WERI-Rb-1 (cell line): ENCODE results near the gene RILPL2.
"Not testable (repeated sequence)": the region's sequence is repeated elsewhere in the genome, so short reads cannot be mapped to it uniquely, and the experiment has no call there.

Source experiments
- DNase-seq: peaks from one replicate; pipeline ENCODE4 v3.0.0-alpha.2; 2020
- H3K27ac ChIP-seq: fragments of 250-450 bp; sonication (Bioruptor Pico); 2 replicates; pipeline ENCODE4 v1.5.1; 2020; ENCODE audit warnings: mild to moderate bottlenecking, moderate library complexity
- H3K27me3 ChIP-seq: fragments of 250-450 bp; sonication (Bioruptor Pico); 2 replicates; pipeline ENCODE4 v1.5.1; 2021; ENCODE audit warnings: mild to moderate bottlenecking, low read depth, moderate library complexity; ENCODE audit not compliant: insufficient read depth, severe bottlenecking
- H3K36me3 ChIP-seq: fragments of 250-450 bp; sonication (Bioruptor Pico); 2 replicates; pipeline ENCODE4 v1.5.1; 2020; ENCODE audit warnings: mild to moderate bottlenecking, moderate library complexity
- H3K4me3 ChIP-seq: 2 replicates; pipeline ENCODE4 v1.5.1; 2011; ENCODE audit warnings: low read depth, mild to moderate bottlenecking, control low read depth, low read length
- H3K9me3 ChIP-seq: fragments of 250-450 bp; sonication (Bioruptor Pico); 2 replicates; pipeline ENCODE4 v1.5.1; 2021; ENCODE audit warnings: mild to moderate bottlenecking, moderate library complexity; ENCODE audit not compliant: severe bottlenecking
- CTCF ChIP-seq: IDR thresholded peaks from 2 replicates; pipeline ENCODE4 v1.5.1; 2011; ENCODE audit warnings: low read depth, mild to moderate bottlenecking, control low read depth, inconsistent platforms, low read length

The RILPL2 gene

GRCh38 chr12:123472438-123472849 lies 36.0 kb upstream of the RILPL2 start:
- DNase-seq = no peak
- H3K36me3 ChIP-seq = peaks cover 16% of the 10 kb centered on the region
- TF ChIP-seq CTCF = no peak

GRCh38 chr12:123471374-123472068 lies 35.0 kb upstream of the RILPL2 start:
- Histone ChIP-seq H3K36me3 (peaks cover 16% of the 10 kb centered on the region), H3K27me3 (no peaks in the 10 kb centered on the region), H3K9me3 (no peaks in the 10 kb centered on the region), H3K27ac (no peak overlapping the region), H3K4me3 (no peak overlapping the region)
- no peak for TF ChIP-seq CTCF
- DNase-seq = no peak

More at GRCh38 chr12:123472438-123472849, 36.0 kb upstream of the RILPL2 start:
- Histone ChIP-seq H3K4me3 (no peak overlapping the region), H3K9me3 (no peaks in the 10 kb centered on the region), H3K27ac (no peak overlapping the region), H3K27me3 (no peaks in the 10 kb centered on the region)

GRCh38 chr12:123469978-123470377 lies 33.5 kb upstream of the RILPL2 start:
- TF ChIP-seq CTCF = no peak
- Histone ChIP-seq H3K27ac (no peak overlapping the region), H3K9me3 (no peaks in the 10 kb centered on the region), H3K27me3 (no peaks in the 10 kb centered on the region), H3K36me3 (peaks cover 21% of the 10 kb centered on the region), H3K4me3 (no peak overlapping the region)
- DNase-seq = no peak

- DNase-seq = no peak
- H3K36me3 ChIP-seq = peaks cover 21% of the 10 kb centered on the region
- peak; percentile 33; the same call in 1 of the 2 replicates for TF ChIP-seq CTCF
Measured at GRCh38 chr12:123468786-123469185, 32.3 kb upstream of the RILPL2 start.

GRCh38 chr12:123465084-123465483 lies 28.6 kb upstream of the RILPL2 start:
- no peak for TF ChIP-seq CTCF
- peaks cover 8% of the 10 kb centered on the region; the same call in 1 of the 2 replicates for H3K36me3 ChIP-seq
- no peaks in the 10 kb centered on the region for H3K27me3 ChIP-seq
- no peak overlapping the region for H3K27ac ChIP-seq
- no peak for DNase-seq
- no peak overlapping the region for H3K4me3 ChIP-seq
- H3K9me3 ChIP-seq = no peaks in the 10 kb centered on the region

More at GRCh38 chr12:123468786-123469185, 32.3 kb upstream of the RILPL2 start:
- Histone ChIP-seq H3K9me3 (no peaks in the 10 kb centered on the region), H3K27me3 (no peaks in the 10 kb centered on the region), H3K4me3 (no peak overlapping the region), H3K27ac (no peak overlapping the region)

- H3K36me3 ChIP-seq = peaks cover 13% of the 10 kb centered on the region
- not testable (repeated sequence) for H3K9me3 ChIP-seq, DNase-seq, H3K27me3 ChIP-seq, H3K4me3 ChIP-seq, H3K27ac ChIP-seq
Measured at GRCh38 chr12:123463174-123463573, 26.7 kb upstream of the RILPL2 start.
